Ureter (tissue), 1 donor: ENCODE data around the gene GRK5. TPM values are rescaled to one million over a fixed set of nuclear protein-coding genes. Genes with fewer than 3 reads are reported as not detected.

Experiments
- DNase-seq: peaks from one replicate; pipeline ENCODE4 v3.0.0-alpha.2; 2020; ENCODE audit warnings: low spot score
- total RNA-seq: library from RNA; stranded (reverse); gene quantifications from one replicate; pipeline ENCODE4 v1.2.4, GENCODE V29; 2023
- donor health status: DM: yes; HTN: yes; CAD: no.

The GRK5 gene
- total RNA-seq, 1 donor from 2014 or later: 16.7 TPM

DNA sequence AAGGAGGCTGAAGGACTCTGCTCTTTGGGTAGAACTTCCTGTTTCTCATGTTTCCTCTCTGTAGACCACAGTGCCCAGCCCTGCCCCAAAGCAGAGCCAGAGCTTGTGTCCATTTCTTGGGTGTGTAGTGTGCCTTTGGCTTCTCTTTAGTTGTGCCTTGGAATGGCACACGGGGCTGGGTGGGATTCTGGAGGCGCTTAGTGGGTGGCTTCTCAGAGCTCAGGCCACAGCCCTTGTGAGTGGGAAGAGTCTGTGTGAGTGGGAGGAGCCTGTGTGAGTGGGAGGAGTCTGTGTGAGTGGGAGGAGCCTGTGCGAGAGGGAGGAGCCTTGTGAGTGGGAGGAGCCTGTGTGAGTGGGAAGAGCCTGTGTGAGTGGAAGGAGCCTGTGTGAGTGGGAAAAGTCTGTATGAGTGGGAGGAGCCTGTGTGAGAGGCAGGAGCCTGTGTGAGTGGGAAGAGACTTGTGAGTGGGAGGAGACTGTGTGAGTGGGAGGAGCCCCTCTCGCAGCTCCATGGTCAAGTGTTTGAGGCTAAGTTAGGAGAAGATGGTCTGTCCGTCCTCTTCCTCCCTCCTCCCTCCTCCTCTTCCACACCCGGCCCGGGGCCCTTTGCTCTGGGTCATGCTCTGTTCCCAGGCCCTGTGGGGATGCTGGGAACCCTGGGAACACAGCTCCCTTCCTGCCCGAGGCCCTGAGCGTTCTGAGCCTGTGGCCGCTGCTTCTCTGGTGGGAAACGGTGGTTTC is 153.0 kb downstream of the GRK5 start:
- no peak for DNase-seq

DNA sequence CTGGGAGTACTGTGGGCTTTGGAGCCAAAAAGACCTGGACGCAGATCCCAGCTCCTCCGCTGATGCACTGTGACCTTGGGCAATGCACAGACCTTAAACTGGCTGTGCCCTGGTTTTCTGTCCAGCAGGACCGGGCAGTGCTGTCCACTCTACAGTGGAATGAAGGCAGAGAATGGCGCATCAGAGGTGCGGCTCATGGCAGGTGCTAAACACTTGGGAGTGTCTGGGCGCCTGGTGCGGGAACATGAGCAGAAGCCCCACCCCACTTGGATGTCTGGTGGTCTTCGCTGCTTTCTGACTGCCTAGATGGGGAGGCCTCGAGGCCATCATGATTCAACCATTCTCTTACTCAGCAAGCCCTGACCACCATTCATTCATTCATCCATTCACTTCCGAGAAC is 153.7 kb downstream of the GRK5 start:
- DNase-seq: no peak

DNA sequence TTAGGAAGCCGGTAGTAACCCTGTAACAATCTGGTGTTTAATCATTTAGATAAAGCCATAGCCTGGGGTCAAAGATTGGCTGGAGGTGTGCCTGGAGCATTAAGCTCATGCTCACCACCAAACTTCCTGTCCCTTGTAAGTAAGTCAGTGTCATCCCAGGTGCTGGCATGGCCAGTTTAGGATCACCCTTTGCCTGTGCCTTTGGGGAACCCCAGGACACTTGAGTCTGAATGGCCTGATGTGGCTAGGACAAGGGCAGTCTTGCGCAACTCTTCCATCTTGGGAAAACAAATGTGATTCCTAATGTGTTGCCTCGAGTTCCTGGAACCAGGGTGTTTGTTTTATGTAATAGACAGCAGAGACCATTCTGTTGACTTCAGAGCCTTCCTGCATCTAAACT is 154.8 kb downstream of the GRK5 start:
- DNase-seq: no peak

DNA sequence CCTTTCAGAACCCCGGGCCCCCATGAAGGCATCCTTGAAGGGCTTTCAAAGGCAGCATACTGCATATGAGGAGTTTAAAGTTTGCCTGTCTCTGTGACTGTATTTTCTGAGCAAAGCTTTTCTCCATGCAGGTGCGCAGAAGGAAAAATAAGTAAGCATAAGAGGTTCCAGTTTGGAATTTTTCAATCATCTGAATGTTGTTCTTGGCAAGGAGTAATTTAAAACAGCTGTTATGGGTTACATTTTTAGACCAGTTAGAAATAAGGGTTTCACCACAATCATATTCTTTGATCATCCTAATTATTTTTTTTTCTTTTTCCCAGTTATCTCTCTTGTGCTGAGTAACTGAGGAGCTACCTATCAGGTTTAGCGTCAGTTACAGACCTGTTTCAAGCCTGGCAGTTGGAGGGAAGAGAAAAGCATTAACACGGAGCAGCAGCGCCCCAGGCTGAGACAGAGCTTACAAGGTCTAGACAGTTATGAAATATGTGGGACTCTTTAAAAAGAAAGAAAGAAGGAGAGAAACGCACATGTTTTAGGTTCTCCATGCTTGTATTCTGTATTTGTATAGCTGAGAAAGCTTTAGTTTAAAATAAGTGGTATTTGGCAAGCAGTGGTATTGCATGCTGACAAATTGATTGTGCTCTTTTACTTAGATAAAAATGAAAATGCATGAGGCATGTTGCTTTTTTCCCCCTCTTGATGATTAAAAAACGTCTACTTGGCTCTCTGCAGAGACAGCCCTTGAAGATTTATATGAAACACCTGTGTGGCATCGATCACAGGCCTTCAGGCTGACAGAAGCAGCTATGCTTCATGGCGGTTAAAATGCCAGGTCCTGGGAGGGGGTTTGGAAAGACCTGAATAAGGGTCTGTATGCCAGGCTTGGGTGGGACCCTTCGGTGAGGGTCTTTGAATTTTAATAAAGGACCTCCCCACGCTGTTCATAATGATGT is 157.6 kb downstream of the GRK5 start:
- no peak for DNase-seq

DNA sequence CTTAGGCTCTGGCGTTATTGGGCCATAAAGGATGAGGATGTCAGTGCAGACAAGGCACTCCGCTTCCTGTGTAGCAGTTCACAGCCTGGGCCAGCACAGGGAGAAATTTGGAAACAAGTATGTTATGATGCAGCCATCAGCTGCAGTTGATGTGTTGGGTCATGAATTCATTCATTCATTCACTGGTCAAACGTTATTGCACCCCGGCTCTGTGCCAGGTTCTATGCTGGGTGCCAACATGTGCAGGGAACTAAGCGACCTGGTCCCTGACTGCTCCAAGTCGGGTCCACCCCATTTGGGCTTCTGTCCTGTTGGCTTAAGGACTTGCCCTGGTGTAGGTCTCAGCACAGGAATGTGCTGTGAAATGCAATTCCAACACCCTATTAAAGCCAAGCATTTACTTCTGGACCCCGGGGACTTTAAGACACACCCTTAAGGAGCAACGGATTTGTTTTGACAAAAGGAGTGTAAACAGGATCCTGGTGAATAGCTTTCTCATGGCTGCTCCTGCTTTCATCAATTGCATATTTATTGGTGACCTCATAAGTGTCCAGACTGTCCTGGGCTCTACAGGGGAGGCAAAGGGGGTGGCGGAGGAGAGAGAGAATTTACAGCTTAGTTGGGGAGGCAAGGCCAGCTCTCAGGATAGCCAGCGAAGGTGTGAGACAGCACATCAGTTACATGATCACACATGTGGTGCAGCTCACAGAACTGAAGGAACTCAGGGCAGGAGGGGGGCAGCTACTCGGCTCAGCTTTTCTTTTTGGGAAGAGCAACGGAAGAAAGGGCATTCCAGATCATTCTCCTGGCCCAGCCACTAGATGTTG is 158.6 kb downstream of the GRK5 start:
- no peak for DNase-seq

DNA sequence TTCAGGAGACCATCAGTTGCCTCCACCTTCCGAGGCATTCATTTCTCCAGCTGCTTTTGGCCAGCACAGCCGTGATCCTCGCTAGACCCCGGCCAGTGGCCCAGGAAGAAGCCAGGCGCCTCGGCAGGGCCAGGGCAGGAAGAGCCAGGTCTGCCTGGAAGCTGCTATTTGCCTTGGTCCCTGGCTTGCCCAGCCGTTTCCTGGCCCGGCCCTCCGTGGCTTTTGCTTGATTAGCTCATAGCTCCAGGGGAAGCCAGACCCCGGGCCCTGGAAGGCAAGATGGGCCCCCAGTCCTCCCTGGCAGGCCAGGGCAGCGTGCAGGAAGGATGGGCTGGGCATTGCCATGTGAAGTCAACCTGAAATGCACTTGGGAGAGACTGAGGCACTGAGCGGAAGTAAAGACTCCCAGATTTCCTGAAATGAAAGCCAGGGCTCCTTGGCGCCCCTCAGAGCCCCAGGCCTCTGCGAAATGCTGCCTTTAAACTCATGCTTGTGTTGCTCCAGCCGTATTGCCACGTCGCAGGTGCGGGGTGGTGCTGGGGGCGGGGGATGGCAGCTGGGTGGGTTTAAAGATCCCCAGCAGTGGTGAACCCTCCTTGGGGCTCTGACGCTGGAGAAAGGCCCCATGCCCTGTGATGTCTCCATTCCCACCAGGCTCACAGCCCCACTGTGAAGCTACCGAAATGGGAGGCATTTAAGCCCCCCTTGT is 160.6 kb downstream of the GRK5 start:
- no peak for DNase-seq

DNA sequence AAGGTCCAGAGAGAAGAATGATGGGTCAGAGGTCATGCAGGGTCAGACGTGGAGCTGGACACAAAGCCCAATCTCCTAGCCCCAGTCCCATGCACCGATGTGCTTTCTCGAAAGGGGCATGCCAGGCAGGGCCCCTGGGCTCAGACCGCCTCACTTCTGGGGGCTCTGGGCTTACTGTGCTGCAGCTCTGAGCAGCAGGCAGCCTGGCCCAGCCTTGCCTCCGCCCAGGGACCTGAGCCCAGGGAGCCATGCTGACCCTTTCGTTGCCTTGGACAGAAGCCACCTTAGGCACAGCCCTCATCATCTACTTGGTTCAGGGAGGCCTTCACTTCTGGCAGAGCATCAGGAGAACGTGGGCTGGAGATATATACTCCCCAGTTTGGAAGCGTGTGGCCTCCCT is 161.2 kb downstream of the GRK5 start:
- DNase-seq: no peak

DNA sequence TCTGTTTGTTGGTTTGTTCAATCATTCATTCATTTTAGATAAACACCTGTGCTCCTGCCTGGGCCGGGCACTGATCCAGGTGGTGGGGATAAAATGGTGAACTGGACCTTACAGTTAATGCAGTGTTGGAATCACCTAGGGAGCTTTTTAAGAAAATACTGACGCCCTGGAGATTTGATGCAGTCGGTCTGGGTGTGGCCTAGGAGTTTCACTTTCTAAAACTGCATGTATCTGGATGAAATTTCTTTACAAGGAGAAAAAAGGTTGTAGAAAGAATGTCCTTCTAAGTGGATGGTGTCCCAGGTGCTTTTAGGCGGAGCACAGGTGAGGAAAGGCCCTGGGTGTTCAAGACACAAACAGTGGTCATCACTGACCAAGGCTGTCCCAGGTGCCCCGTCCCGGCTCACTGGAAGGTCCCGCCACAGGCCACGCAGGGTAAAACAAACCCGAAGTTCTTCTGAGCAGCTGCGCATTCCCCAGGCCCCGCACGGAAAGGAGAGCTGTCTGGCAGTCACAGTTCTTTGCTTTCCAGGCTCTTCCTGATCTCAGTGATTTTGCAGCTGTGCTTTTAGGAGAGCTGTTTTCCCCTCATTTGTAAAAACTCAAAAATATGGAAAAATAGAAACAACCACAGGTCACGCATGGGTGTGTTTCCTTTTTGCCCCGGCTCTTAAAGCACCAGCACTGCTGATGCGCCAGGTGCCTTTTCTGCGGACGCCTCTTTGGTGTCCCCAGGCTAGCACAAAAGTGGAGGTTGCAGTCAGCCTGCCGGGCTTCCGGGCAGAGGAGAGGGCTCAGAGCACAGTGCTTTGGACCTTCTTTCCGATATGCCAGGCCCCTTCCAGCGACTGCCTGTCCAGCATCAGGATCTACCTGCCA is 161.9 kb downstream of the GRK5 start:
- no peak for DNase-seq

DNA sequence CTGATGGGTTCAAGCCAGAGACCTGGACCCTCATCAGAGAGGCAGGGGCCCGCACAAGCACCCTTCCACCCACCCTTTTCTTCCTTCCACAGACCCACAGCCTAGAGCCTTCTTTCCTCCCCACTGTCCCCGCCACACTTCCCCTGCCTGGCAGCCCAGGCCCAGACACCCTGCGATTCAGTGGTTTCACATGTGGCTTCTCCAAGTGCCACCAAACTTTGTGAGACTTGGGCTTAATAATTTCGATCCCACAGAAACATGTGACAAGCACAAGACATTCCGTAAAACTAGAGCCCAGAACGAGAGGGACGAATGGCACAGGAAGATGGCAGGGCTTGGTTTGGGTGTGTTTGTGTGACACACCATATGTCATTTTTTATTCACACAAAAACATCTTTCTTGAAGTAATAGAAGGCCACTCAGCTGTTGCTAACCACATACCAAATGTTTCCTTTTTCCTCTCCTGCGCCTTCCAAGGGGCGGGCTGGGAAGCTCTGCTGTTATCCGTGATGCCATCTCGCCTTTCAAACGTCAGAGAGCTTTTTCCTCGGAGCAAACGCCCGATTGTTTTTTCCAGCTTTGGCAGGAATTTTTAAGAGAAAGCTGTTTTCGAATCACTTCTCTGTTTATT is 162.9 kb downstream of the GRK5 start:
- DNase-seq: no peak

DNA sequence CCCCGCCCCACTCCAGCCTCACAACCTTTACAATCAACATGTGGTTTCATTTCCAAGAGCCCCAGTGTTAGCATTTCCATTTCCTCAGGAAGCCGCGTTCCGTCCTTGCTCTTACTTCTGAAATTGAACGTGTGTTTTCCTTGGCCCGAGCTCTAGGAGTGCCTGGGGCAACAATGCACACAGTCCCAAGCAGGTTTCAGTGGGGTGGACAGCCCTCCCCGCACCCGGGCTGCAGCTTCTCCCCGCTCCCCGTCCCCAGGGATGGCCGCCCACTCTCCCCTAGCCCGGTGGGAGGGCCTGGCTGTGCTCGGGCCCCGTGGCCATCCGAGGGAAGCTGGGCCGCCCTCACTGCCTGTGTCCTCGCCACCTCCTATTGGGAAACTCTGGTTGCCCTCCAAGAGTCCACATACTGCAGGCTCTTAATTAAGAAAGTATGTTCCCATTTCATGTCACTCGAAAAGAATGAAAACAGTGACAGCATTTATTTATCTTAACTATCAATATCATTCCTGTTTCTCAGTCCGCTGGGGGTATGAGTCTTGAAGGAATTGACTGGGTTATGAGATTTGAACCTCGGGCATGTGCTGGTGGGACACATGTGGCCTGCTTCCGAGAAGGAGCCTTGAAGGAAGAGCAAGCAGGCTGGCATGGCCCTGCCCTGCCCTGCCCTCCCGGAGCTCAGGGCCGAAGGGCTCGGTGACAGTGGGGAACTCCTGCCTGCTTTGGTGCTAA is 163.8 kb downstream of the GRK5 start:
- DNase-seq: no peak

DNA sequence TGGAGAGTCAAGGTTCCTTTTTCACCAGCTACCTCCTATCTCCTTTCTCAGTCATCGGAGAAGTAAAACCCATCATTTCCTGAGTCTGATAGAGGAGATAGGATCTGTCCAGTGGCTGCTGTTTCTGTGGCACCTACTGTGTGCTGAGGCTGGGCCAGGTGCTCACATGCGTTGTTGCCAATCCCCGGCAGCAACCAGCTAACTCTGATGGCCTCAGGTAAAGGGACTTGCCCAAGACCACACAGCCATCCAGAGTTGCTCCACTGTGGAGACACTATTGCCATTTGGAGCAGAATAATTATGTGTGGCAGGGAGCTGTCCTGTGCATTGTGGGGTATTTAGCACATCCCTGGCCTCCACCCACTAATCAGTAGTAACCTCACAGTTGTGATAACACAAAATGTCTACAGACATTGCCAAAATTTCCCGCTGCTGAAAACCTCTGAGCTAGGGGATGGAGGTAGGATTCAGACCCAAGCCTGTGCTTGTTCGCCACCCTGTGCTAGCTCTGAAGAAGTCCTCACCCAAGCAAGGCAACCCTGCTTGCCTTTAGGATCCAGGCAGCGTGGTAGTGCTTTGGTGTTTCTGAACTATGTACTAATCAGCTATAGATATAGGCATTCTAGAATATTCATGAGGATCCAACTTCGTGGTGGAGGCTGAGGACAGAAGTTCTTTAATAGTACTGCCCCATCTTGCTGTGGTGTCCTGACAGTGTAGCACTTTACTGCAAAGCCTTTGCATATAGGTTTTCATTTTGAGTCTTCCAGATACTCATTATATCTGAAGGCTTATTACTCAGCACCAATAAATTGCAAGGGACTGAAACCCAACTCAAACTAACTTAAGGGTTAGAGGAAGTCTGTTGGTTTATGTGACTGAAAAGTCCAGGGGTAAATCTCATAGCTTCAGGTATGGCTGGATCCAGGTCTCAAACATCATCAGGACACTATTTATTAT is 164.6 kb downstream of the GRK5 start:
- DNase-seq: no peak

DNA sequence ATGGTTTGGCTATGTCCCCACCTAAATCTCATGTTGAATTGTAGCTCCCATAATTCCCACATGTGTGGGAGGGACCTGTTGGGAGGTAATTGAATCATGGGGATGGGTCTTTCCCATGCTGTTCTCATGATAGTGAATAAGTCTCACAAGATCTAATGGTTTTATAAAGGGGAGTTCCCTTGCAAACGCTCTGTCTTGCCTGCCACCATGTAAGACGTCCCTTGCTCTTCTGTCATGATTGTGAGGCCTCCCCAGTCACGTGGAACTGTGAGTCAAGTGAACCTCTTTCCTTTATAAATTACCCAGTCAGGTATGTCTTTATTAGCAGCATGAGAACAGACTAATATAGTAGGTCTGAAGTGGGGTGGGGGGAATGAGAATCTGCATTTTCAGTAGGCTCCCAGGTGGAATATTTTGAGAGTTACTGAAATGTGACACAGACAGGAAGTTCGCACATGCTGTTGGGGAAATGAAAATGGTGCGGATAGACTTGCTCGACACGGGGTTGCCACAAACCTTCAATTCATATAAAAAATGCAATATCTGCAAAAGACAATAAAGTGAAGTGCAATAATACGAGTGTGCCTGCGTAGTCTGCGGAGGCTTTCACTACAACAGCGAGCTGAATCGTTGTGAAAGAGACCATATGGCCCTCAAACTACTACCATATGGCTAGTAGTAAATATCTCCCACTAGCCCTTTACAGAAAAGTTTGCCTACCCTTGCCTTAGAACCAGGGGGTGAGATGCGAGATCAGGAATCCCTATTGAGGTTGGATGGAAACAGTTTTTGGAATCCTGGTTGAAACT is 166.1 kb downstream of the GRK5 start:
- no peak for DNase-seq

DNA sequence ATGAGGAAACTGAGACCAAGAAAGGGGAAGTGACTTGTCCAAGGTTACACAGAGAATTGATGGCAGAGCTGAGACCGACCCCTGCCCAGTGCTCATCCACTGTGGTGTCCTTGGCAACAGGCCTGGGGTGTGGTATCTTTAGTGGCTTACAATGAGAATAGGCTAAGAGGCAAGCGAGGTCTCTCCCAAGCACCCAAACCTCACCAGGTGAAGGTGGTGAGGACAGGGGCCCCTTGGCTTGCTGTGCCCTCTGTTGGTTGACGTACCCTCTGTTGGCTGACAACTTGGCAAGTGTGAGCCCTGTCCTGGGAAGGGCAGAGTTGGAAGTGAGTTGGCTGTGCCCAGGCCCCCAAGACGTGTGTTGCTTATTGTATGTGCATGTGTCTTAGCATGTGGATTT is 166.9 kb downstream of the GRK5 start:
- DNase-seq: no peak

DNA sequence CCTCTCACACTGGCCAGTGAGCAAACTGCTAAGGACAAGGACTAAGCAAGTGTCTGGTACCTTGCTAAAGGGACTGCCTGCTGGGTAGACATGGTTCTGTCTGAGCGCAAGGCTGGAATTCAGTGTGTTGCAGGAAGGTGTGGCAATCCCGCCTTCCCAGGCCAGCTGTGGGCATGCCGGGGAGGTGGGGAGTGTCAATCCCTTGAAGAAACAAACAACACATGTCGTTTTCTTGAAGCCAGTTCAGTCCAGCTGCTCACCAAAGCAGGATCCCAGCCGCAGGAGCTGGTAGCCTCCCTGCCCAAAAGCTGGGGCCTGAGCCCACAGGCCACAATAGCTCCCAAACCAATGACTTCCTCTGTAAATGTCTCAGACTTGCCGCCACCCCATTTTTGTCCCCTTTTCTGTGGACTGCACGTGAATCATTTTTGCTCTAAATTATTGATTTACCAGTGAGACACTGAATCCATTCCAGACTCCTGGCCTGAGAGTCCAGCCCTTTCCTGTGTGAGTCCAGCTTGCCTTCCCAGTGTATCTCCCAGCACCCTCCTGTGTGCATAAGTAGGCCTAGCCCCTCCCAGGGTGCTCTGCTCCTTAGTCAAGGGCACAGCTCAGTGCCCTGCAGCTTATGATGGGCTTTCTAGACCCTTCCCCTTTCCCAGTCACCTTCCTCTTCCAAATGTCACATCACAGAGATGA is 168.4 kb downstream of the GRK5 start:
- no peak for DNase-seq

DNA sequence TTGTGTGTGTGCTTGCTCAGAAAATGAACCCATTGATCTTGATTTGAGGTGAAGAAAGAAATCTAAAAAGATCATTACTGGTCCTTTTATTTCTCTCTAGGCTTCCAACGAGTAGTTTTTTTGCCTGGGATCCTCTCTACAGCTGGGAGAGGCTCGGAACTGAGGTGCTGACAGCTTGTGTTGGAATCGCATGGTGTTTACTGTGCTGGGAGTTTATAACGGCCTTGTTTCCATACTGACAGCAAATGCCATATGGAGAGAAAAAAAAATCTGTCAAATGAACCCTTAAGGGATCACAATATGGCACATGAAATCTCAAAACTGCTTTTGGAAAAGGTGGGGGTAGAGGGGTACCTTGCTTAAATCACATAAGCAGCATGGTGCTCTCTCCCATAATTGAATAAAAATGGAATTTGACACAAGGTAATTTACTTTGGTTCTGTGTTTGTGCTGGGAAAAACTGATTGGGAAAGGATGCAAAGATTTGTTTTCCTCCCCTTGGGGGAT is 170.1 kb downstream of the GRK5 start:
- no peak for DNase-seq

DNA sequence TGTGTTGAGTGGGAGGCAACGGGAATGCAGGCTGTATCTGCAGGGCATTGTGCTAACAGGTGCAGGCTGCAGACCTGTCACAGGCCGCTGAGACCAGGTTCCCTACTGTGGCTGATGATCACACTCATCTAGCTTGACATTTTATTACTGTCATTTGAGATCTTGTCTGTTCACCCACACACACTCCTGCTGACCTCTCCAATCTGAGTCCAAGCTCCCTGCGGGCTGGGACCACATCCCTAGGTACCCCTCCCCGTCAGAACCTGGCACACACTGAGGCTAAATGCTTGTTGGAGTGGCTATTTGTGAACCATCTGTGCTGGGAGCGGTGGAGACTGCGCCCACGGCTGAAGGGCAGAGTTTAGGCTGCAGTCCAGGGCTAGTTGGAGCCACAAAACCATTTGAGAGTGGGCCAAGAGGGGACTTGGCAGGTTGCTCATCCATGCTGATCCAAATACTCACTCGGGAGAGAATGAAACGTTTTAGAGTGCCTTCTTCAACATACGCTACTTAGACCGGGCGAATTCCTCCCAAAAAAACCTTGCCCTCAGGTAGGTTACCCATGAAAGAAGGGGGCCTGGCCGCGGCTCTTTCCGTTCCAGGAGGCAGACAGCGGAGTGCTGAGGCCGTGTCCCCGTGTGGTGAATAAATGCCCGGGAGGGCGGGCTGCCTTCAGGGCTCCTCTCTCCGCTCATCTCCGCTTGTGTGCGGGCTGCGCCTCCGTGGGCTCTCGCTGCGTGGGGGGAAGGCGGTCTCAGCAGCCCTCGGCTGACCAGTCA is 170.8 kb downstream of the GRK5 start:
- DNase-seq: no peak
